ENCODE data around the gene PIH1D1.
"Not testable (repeated sequence)": the region's sequence is repeated elsewhere in the genome, so short reads cannot be mapped to it uniquely, and the experiment has no call there.

GRCh38 chr19:49461130-49461529 is 9.5 kb upstream of the PIH1D1 start:
- not testable (repeated sequence) for TF ChIP-seq FOXK2 (IDR thresholded peaks at IDR 0.05); SRF (IDR thresholded peaks at IDR 0.05; ENCODE audit: low read depth, low read length); CHD4 (IDR thresholded peaks at IDR 0.05; ENCODE audit: borderline replicate concordance, low read length); CTCF (CRISPR knock-in tag; IDR thresholded peaks at IDR 0.05); DR1 (CRISPR knock-in tag; IDR thresholded peaks at IDR 0.05); HIVEP1 (CRISPR knock-in tag; IDR thresholded peaks at IDR 0.05); KLF15 (CRISPR knock-in tag; IDR thresholded peaks at IDR 0.05; ENCODE audit: borderline replicate concordance); GMEB1 (CRISPR knock-in tag; IDR thresholded peaks at IDR 0.05; ENCODE audit: borderline replicate concordance); RFX5 (IDR thresholded peaks at IDR 0.05; ENCODE audit: low read depth, low read length)
